HepG2 (cell line): ENCODE data around the gene TDRD9. TPM values are rescaled to one million over a fixed set of nuclear protein-coding genes. Genes with fewer than 3 reads are reported as not detected.

Experiments used
- ARID3A ChIP-seq: IDR thresholded peaks from 2 replicates; pipeline ENCODE4 v1.6.1; 2012; ENCODE audit warnings: low read depth, low read length, improper control_type of control experiment
- DRAP1 ChIP-seq: IDR thresholded peaks from 2 replicates; pipeline ENCODE4 v1.6.1; 2016; ENCODE audit warnings: missing genetic modification reagents, missing compliant biosample characterization
- E2F1 ChIP-seq: sonication (generic); formaldehyde crosslinking; IDR thresholded peaks from 2 replicates; pipeline ENCODE4 v1.5.0; 2020; ENCODE audit warnings: missing genetic modification reagents
- HHEX ChIP-seq: IDR thresholded peaks from 2 replicates; pipeline ENCODE4 v1.6.1; 2016; ENCODE audit warnings: control low read depth
- KLF6 ChIP-seq: IDR thresholded peaks from 2 replicates; pipeline ENCODE4 v1.8.0; 2016; ENCODE audit warnings: missing biosample characterization, missing genetic modification reagents
- SATB2 ChIP-seq: sonication (generic); formaldehyde crosslinking; IDR thresholded peaks from 2 replicates; pipeline ENCODE4 v1.5.0; 2020; ENCODE audit warnings: missing genetic modification reagents
- SIX4 ChIP-seq: sonication (generic); formaldehyde crosslinking; IDR thresholded peaks from 2 replicates; pipeline ENCODE4 v1.4.0; 2020; ENCODE audit warnings: missing genetic modification reagents
- ZNF136 ChIP-seq: sonication (generic); formaldehyde crosslinking; IDR thresholded peaks from 2 replicates; pipeline ENCODE4 v1.8.1; 2022; ENCODE audit warnings: low read depth, mild to moderate bottlenecking, moderate library complexity, missing genetic modification reagents
- ZNF17 ChIP-seq: sonication (generic); formaldehyde crosslinking; IDR thresholded peaks from 2 replicates; pipeline ENCODE4 v1.5.0; 2020; ENCODE audit warnings: mild to moderate bottlenecking, missing genetic modification reagents
- ZNF460 ChIP-seq: sonication (generic); formaldehyde crosslinking; IDR thresholded peaks from 2 replicates; pipeline ENCODE4 v1.5.1; 2020; ENCODE audit warnings: missing genetic modification reagents, mild to moderate bottlenecking, borderline replicate concordance
- ZNF614 ChIP-seq: IDR thresholded peaks from 2 replicates; pipeline ENCODE4 v1.6.1; 2018; ENCODE audit warnings: missing biosample characterization, missing genetic modification reagents, inconsistent platforms, borderline replicate concordance
- polyA plus RNA-seq, 8 experiments: library from polyadenylated mRNA; depleted of rRNA in 3 of 8; stranded (reverse) in 7 of 8; unstranded in 1 of 8; fragments of >200 nt; fragmentation: Illumina TruSeq in 4 of 8; extraction: Trizol in 4 of 8; gene quantifications; 2 replicates each; pipeline versions ENCODE4 v1.2.1 to v1.2.3, GENCODE V29; 2011 to 2016; ENCODE audit warnings: low read depth in 4 of 8, missing spikeins in 1 of 8, mixed read lengths in 1 of 8; ENCODE audit not compliant: insufficient read depth in 1 of 8
- total RNA-seq, 5 experiments: library from RNA; depleted of rRNA; stranded (reverse); fragments of >200 nt; fragmentation: Illumina TruSeq; extraction: Trizol; gene quantifications; 2 replicates each; pipeline ENCODE4 v1.2.3, GENCODE V29; 2016; ENCODE audit warnings: low read depth in 1 of 5
- TF ChIP-seq, protein P1 (sequence below), 2 experiments: sonication (generic) in 1 of 2; formaldehyde crosslinking in 1 of 2; IDR thresholded peaks; 2 replicates each; pipeline versions ENCODE4 v1.4.0 to v1.6.1; 2016 to 2020; ENCODE audit warnings: borderline replicate concordance in 1 of 2, low read depth in 1 of 2, mild to moderate bottlenecking in 1 of 2, missing genetic modification reagents in 1 of 2
- TF ChIP-seq, protein P2 (sequence below): sonication (generic); formaldehyde crosslinking; IDR thresholded peaks from 2 replicates; pipeline ENCODE4 v1.4.0; 2020; ENCODE audit warnings: missing genetic modification reagents
- TF ChIP-seq, protein P3 (sequence below): sonication (generic); formaldehyde crosslinking; IDR thresholded peaks from 2 replicates; pipeline ENCODE4 v1.5.1; 2020; ENCODE audit warnings: mild to moderate bottlenecking, missing genetic modification reagents, borderline replicate concordance

The TDRD9 gene
- total and polyA plus RNA-seq, 2 of the 13 experiments (the other 11 are each of a cell fraction or from before 2014, with no cell fraction given) = not detected

GRCh38 chr14:103886304-103887169 lies 41.7 kb upstream of the TDRD9 start (continued):
- TF ChIP-seq, protein P1, sequence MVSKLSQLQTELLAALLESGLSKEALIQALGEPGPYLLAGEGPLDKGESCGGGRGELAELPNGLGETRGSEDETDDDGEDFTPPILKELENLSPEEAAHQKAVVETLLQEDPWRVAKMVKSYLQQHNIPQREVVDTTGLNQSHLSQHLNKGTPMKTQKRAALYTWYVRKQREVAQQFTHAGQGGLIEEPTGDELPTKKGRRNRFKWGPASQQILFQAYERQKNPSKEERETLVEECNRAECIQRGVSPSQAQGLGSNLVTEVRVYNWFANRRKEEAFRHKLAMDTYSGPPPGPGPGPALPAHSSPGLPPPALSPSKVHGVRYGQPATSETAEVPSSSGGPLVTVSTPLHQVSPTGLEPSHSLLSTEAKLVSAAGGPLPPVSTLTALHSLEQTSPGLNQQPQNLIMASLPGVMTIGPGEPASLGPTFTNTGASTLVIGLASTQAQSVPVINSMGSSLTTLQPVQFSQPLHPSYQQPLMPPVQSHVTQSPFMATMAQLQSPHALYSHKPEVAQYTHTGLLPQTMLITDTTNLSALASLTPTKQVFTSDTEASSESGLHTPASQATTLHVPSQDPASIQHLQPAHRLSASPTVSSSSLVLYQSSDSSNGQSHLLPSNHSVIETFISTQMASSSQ (IDR thresholded peaks at IDR 0.05; ENCODE audit: low read depth) = no peak
- TF ChIP-seq, protein P1 (CRISPR knock-in tag; IDR thresholded peaks at IDR 0.05; ENCODE audit: borderline replicate concordance) = no peak
- TF ChIP-seq E2F1 (CRISPR knock-in tag) (no peak), SIX4 (CRISPR knock-in tag) (peak; percentile 88), ZNF136 (CRISPR knock-in tag) (no peak), DRAP1 (CRISPR knock-in tag) (peak; percentile 44; the same call in 1 of the 2 replicates), SATB2 (CRISPR knock-in tag) (no peak), HHEX (no peak), KLF6 (CRISPR knock-in tag) (no peak), ZNF460 (CRISPR knock-in tag) (no peak), ARID3A (0 out of 2 replicates have a peak, but pooled peaks have one; percentile 29), ZNF614 (CRISPR knock-in tag) (0 out of 2 replicates have a peak, but pooled peaks have one; percentile 39), ZNF17 (no peak)
- TF ChIP-seq, protein P2, sequence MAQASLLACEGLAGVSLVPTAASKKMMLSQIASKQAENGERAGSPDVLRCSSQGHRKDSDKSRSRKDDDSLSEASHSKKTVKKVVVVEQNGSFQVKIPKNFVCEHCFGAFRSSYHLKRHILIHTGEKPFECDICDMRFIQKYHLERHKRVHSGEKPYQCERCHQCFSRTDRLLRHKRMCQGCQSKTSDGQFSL = peak; percentile 91; the same call in 1 of the 2 replicates
- TF ChIP-seq, protein P3, sequence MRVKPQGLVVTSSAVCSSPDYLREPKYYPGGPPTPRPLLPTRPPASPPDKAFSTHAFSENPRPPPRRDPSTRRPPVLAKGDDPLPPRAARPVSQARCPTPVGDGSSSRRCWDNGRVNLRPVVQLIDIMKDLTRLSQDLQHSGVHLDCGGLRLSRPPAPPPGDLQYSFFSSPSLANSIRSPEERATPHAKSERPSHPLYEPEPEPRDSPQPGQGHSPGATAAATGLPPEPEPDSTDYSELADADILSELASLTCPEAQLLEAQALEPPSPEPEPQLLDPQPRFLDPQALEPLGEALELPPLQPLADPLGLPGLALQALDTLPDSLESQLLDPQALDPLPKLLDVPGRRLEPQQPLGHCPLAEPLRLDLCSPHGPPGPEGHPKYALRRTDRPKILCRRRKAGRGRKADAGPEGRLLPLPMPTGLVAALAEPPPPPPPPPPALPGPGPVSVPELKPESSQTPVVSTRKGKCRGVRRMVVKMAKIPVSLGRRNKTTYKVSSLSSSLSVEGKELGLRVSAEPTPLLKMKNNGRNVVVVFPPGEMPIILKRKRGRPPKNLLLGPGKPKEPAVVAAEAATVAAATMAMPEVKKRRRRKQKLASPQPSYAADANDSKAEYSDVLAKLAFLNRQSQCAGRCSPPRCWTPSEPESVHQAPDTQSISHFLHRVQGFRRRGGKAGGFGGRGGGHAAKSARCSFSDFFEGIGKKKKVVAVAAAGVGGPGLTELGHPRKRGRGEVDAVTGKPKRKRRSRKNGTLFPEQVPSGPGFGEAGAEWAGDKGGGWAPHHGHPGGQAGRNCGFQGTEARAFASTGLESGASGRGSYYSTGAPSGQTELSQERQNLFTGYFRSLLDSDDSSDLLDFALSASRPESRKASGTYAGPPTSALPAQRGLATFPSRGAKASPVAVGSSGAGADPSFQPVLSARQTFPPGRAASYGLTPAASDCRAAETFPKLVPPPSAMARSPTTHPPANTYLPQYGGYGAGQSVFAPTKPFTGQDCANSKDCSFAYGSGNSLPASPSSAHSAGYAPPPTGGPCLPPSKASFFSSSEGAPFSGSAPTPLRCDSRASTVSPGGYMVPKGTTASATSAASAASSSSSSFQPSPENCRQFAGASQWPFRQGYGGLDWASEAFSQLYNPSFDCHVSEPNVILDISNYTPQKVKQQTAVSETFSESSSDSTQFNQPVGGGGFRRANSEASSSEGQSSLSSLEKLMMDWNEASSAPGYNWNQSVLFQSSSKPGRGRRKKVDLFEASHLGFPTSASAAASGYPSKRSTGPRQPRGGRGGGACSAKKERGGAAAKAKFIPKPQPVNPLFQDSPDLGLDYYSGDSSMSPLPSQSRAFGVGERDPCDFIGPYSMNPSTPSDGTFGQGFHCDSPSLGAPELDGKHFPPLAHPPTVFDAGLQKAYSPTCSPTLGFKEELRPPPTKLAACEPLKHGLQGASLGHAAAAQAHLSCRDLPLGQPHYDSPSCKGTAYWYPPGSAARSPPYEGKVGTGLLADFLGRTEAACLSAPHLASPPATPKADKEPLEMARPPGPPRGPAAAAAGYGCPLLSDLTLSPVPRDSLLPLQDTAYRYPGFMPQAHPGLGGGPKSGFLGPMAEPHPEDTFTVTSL (CRISPR knock-in tag) = no peak
